Measurements from ENCODE around the gene RPTOR. TPM values are rescaled to one million over a fixed set of nuclear protein-coding genes. Genes with fewer than 3 reads are reported as not detected.
A peak's percentile ranks its signal among the peaks of the same experiment; 100 is the strongest.

RPTOR gene
- total RNA-seq, 1 experiment from 2014 or later = 66.7 TPM

- no peak for TF ChIP-seq CTCF (IDR thresholded peaks at IDR 0.05; ENCODE audit: insufficient read depth in 1 of 2, low read depth in 1 of 2, low read length in 1 of 2, severe bottlenecking in 1 of 2, unreplicated experiment in 1 of 2)
- no TSS peak for BruUV-seq (replicated peaks)
- Histone ChIP-seq H3K36me3 (ENCODE audit: control insufficient read depth, insufficient read depth, low read length) (no peaks in the 10 kb centered on the region), H3K27me3 (replicated peaks; ENCODE audit: control insufficient read depth, insufficient read depth, low read length) (no peaks in the 10 kb centered on the region), H3K4me3 (ENCODE audit: low read depth, low read length) (no peak overlapping the region), H3K4me1 (peaks cover 15% of the 10 kb centered on the region), H3K9me3 (no peaks in the 10 kb centered on the region)
- POLR2A ChIA-PET = interaction anchor here (0.5 to 1.5 kb wide), 2 partner anchors 40 to 47 kb away, joined by 3 to 9 read pairs; no protein-coding TSS in a partner anchor
- Mint-ChIP-seq H3K4me1 (ENCODE audit: low read depth, unreplicated experiment) (peaks cover 20% of the 10 kb centered on the region), H3K27ac (ENCODE audit: unreplicated experiment) (peak overlapping the region; percentile 98), H3K4me3 (ENCODE audit: unreplicated experiment) (peak overlapping the region; percentile 77), H3K9me3 (ENCODE audit: unreplicated experiment) (no peaks in the 10 kb centered on the region), H3K36me3 (ENCODE audit: insufficient read depth, unreplicated experiment) (peaks cover 63% of the 10 kb centered on the region), H3K27me3 (ENCODE audit: insufficient read depth, unreplicated experiment) (no peaks in the 10 kb centered on the region)
- CTCF ChIA-PET = no interaction called here
- intact Hi-C loops (cut with micrococcal nuclease; ENCODE audit: unreplicated experiment) = no loop called here
- DNase-seq = peak; percentile 68 to 71
Measured at GRCh38 chr17:80832266-80832676, 287.6 kb downstream of the RPTOR start.

DNA sequence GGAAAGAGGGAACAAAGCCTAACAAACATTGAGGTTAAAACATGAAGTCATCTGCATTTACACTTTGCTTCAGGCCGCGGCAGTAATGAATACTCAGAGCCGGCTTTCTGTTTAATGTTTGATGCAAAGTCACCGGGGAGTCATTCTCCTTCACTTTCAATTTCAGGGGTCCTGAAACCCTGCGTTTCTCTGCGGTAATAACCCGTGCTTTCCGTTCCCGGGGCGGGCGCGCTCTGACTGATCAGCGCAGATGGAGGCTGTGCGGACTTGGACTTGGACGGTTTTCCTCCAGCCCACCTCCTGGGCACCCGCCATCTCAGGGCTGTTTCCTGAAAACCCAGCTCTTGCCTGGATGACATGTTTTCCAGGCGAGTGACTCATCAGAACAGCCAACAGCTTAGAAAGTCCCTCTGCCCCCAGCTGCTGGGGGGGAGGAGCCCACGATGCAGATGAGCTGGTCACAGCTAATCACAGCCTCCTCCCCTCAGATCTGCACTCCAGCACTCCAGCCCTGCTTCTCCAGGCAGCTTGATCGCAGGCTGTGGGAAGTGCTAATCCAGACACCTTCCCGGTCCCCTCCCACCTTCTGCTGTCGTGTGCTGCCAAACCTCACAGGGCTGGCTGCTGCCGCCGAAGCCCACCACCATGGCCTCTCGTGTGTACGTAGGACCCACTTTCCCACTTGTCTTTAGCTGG lies 288.4 kb downstream of the RPTOR start:
- no peaks in the 10 kb centered on the region for H3K9me3 ChIP-seq
- ChIA-PET POLR2A (interaction anchor here (0.5 to 1.9 kb wide), 5 partner anchors 13 to 1816 kb away, joined by 3 to 11 read pairs (median 3); no protein-coding TSS in a partner anchor), CTCF (interaction anchor here (0.6 to 1.3 kb wide), 4 partner anchors 10 to 406 kb away, joined by 3 to 4 read pairs (median 3); no protein-coding TSS in a partner anchor)
- H3K27me3 Mint-ChIP-seq (ENCODE audit: insufficient read depth, unreplicated experiment) = no peaks in the 10 kb centered on the region
- peak overlapping the region; percentile 98 for H3K27ac Mint-ChIP-seq (ENCODE audit: unreplicated experiment)
- no peaks in the 10 kb centered on the region for H3K9me3 Mint-ChIP-seq (ENCODE audit: unreplicated experiment)
- TSS peak; percentile 28 for BruUV-seq (replicated peaks)
- peak overlapping the region; percentile 39 for H3K4me3 ChIP-seq (ENCODE audit: low read depth, low read length)
- intact Hi-C loops (cut with micrococcal nuclease; ENCODE audit: unreplicated experiment) = loop anchor here (1.0 kb wide), 1 partner anchor 13 kb away; no protein-coding TSS in a partner anchor
- peaks cover 62% of the 10 kb centered on the region for H3K36me3 Mint-ChIP-seq (ENCODE audit: insufficient read depth, unreplicated experiment)
- DNase-seq = peak; percentile 89 to 91
- H3K36me3 ChIP-seq (ENCODE audit: control insufficient read depth, insufficient read depth, low read length) = no peaks in the 10 kb centered on the region; the same call in 1 of the 2 replicates
- peak overlapping the region; percentile 77 for H3K4me3 Mint-ChIP-seq (ENCODE audit: unreplicated experiment)
- peaks cover 20% of the 10 kb centered on the region for H3K4me1 Mint-ChIP-seq (ENCODE audit: low read depth, unreplicated experiment)
- no peaks in the 10 kb centered on the region for H3K27me3 ChIP-seq (replicated peaks; ENCODE audit: control insufficient read depth, insufficient read depth, low read length)
- peaks cover 15% of the 10 kb centered on the region for H3K4me1 ChIP-seq
- no peak for TF ChIP-seq CTCF (IDR thresholded peaks at IDR 0.05; ENCODE audit: insufficient read depth in 1 of 2, low read depth in 1 of 2, low read length in 1 of 2, severe bottlenecking in 1 of 2, unreplicated experiment in 1 of 2)

DNA sequence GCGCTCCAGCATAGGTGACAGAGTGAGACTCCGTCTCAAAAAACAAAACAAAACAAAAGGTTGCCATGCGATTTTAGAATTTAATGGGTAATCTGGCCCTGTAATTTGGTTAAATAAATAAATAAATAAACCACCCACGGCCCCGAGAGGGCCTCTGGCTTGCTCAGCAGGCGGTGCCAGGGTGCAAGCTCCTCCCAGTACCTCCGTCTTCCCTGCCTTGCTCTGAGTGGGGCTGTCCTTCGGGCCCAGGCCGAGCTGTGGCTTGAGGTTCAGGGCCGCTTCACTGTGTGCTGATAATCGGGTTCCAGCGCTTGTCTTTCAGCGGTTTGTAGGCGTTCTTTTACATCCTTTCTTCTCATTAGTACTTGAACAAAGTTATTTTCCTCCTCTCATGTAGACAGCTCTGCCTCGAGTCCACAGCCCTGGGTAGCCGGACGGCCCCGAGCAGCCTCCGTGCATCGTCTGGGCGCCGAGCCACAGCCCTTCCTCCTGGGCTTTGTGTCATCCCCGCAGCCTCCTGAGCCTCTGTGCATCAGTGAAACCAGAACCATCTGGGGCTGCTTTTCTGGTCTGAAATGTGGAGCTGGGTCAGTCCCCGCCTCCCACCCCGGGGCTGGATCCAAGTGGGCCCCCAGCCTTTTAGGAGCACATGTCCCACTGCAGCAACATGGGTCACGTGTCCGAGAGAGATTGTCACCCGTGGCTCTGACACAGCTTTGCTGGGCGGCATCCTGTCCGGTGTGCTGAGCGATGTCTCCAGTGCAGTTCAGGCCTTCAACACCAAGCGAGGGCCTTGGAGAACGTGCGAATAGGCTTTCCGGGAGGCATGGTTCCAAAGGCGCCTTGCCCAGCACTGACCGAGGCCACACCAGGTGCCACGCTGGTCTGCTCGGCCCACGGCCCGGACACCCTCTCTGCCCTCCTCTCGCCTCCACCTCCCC lies 289.6 kb downstream of the RPTOR start:
- TF ChIP-seq CTCF (IDR thresholded peaks at IDR 0.05; ENCODE audit: insufficient read depth in 1 of 2, low read depth in 1 of 2, low read length in 1 of 2, severe bottlenecking in 1 of 2, unreplicated experiment in 1 of 2) = no peak
- Mint-ChIP-seq H3K27ac (ENCODE audit: unreplicated experiment) (peak overlapping the region; percentile 25), H3K4me3 (ENCODE audit: unreplicated experiment) (no peak overlapping the region), H3K9me3 (ENCODE audit: unreplicated experiment) (no peaks in the 10 kb centered on the region), H3K27me3 (ENCODE audit: insufficient read depth, unreplicated experiment) (no peaks in the 10 kb centered on the region), H3K36me3 (ENCODE audit: insufficient read depth, unreplicated experiment) (peaks cover 66% of the 10 kb centered on the region), H3K4me1 (ENCODE audit: low read depth, unreplicated experiment) (peaks cover 20% of the 10 kb centered on the region)
- H3K9me3 ChIP-seq = no peaks in the 10 kb centered on the region
- ChIA-PET POLR2A (interaction anchor here (1.9 kb wide), 1 partner anchor 379 kb away, joined by 11 read pairs; no protein-coding TSS in a partner anchor), CTCF (interaction anchor here (0.5 to 1.3 kb wide), 4 partner anchors 11 to 407 kb away, joined by 3 to 4 read pairs (median 3); no protein-coding TSS in a partner anchor)
- no peak overlapping the region for H3K4me3 ChIP-seq (ENCODE audit: low read depth, low read length)
- H3K4me1 ChIP-seq = peaks cover 15% of the 10 kb centered on the region
- no peaks in the 10 kb centered on the region for H3K27me3 ChIP-seq (replicated peaks; ENCODE audit: control insufficient read depth, insufficient read depth, low read length)
- no TSS peak for BruUV-seq (replicated peaks)
- DNase-seq = peak in 1 of 2 experiments; percentile 31
- no peaks in the 10 kb centered on the region; the same call in none of the 2 replicates for H3K36me3 ChIP-seq (ENCODE audit: control insufficient read depth, insufficient read depth, low read length)
- intact Hi-C loops (cut with micrococcal nuclease; ENCODE audit: unreplicated experiment) = loop anchor here (1.0 kb wide), 1 partner anchor 14 kb away; no protein-coding TSS in a partner anchor
